Panc1 (cell line): ENCODE data around the gene THRB.

Source experiments
- POLR2AphosphoS5 ChIP-seq: IDR thresholded peaks from 2 replicates; pipeline ENCODE4 v1.6.1; 2012; ENCODE audit warnings: mild to moderate bottlenecking, low read depth, low read length, moderate library complexity
- SIN3A ChIP-seq: IDR thresholded peaks from 2 replicates; pipeline ENCODE4 v1.6.1; 2012; ENCODE audit warnings: low read depth, mild to moderate bottlenecking, low read length, moderate library complexity, borderline replicate concordance; ENCODE audit not compliant: insufficient read depth
- TF ChIP-seq, protein P1 (sequence below): fragments of 450-650 bp; IDR thresholded peaks from 2 replicates; pipeline ENCODE4 v1.5.1; 2017; ENCODE audit warnings: mild to moderate bottlenecking
- TF ChIP-seq, protein P2 (sequence below), 2 experiments: IDR thresholded peaks; 2 replicates each; pipeline ENCODE4 v1.6.1; 2011 to 2012; ENCODE audit warnings: low read depth in 2 of 2, control low read depth in 1 of 2, low read length in 1 of 2, mild to moderate bottlenecking in 1 of 2, moderate library complexity in 1 of 2; ENCODE audit not compliant: insufficient read depth in 1 of 2

DNA sequence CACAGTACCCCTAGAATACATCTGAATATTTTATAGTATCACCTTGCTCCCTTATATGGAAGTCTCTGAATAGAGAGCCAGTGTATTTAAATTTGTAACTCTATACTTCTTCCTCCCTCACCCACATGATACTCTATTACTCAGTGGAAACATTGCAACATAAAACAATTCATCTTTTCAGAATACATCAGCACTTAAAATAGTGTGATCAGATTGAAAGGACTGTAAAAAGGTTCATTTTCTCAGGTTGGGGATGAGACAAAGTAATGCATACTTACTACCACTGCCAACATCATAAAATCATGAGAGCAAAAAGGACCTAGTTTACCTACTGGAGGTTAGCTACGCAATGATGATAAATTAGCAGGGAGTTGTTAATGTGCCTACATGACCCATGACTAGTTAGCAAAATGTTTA lies 13.8 kb upstream of the THRB start:
- TF ChIP-seq, protein P1, sequence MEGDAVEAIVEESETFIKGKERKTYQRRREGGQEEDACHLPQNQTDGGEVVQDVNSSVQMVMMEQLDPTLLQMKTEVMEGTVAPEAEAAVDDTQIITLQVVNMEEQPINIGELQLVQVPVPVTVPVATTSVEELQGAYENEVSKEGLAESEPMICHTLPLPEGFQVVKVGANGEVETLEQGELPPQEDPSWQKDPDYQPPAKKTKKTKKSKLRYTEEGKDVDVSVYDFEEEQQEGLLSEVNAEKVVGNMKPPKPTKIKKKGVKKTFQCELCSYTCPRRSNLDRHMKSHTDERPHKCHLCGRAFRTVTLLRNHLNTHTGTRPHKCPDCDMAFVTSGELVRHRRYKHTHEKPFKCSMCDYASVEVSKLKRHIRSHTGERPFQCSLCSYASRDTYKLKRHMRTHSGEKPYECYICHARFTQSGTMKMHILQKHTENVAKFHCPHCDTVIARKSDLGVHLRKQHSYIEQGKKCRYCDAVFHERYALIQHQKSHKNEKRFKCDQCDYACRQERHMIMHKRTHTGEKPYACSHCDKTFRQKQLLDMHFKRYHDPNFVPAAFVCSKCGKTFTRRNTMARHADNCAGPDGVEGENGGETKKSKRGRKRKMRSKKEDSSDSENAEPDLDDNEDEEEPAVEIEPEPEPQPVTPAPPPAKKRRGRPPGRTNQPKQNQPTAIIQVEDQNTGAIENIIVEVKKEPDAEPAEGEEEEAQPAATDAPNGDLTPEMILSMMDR: no peak
- TF ChIP-seq POLR2AphosphoS5: no peak
- TF ChIP-seq, protein P2, sequence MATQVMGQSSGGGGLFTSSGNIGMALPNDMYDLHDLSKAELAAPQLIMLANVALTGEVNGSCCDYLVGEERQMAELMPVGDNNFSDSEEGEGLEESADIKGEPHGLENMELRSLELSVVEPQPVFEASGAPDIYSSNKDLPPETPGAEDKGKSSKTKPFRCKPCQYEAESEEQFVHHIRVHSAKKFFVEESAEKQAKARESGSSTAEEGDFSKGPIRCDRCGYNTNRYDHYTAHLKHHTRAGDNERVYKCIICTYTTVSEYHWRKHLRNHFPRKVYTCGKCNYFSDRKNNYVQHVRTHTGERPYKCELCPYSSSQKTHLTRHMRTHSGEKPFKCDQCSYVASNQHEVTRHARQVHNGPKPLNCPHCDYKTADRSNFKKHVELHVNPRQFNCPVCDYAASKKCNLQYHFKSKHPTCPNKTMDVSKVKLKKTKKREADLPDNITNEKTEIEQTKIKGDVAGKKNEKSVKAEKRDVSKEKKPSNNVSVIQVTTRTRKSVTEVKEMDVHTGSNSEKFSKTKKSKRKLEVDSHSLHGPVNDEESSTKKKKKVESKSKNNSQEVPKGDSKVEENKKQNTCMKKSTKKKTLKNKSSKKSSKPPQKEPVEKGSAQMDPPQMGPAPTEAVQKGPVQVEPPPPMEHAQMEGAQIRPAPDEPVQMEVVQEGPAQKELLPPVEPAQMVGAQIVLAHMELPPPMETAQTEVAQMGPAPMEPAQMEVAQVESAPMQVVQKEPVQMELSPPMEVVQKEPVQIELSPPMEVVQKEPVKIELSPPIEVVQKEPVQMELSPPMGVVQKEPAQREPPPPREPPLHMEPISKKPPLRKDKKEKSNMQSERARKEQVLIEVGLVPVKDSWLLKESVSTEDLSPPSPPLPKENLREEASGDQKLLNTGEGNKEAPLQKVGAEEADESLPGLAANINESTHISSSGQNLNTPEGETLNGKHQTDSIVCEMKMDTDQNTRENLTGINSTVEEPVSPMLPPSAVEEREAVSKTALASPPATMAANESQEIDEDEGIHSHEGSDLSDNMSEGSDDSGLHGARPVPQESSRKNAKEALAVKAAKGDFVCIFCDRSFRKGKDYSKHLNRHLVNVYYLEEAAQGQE (IDR thresholded peaks at IDR 0.05; ENCODE audit: insufficient read depth in 1 of 2, low read depth in 2 of 2, low read length in 1 of 2): no peak
- TF ChIP-seq SIN3A: no peak
